A549 (cell line): ENCODE measurements around the gene TMF1. TPM values are rescaled to one million over a fixed set of nuclear protein-coding genes. Genes with fewer than 3 reads are reported as not detected.

Experiments
- ATAC-seq, 2 experiments: fragments of 200-7000 bp in 1 of 2; fragments of >200 bp in 1 of 2; cut with Nextera tagmentation in 1 of 2; cut with Tn5 transposase in 1 of 2; 3 replicates each; pipeline versions ENCODE4 v1.8.0 to v1.9.1; 2018 to 2020; ENCODE audit warnings: mild to moderate bottlenecking in 1 of 2, moderate library complexity in 1 of 2
- CTCF ChIA-PET: fragments of 300-600 bp; sonication (Branson Sonifier 250); formaldehyde crosslinking; extraction: SDS; loops from one replicate; lab custom pipeline; 2021; ENCODE audit warnings: antibody characterized with exemption, inconsistent platforms; lab: Yijun Ruan, JAX
- POLR2A ChIA-PET: fragments of 350-600 bp; formaldehyde crosslinking; extraction: SDS; loops from one replicate; lab custom pipeline; 2021; ENCODE audit warnings: antibody characterized with exemption, inconsistent platforms; lab: Yijun Ruan, JAX
- DNase-seq, 2 experiments: peaks; one replicate each; pipeline versions ENCODE4 v3.0.0 to v3.0.0-alpha.2; 2011 to 2016; ENCODE audit warnings: low read depth in 1 of 2, low spot score in 1 of 2
- FAIRE-seq: peaks from 2 replicates; lab custom pipeline; 2011; peaks lifted over from hg19 to GRCh38; lab: Jason Lieb, UNC
- H3K27ac ChIP-seq, 2 experiments: fragments of >200 bp; sonication (Bioruptor Twin); formaldehyde crosslinking; 3 replicates each; pipeline ENCODE4 v1.5.1; 2016 to 2017
- H3K4me1 ChIP-seq: fragments of >200 bp; sonication (Bioruptor Twin); formaldehyde crosslinking; 3 replicates; pipeline ENCODE4 v1.6.1; 2016
- H3K4me2 ChIP-seq: fragments of >200 bp; sonication (Bioruptor Twin); formaldehyde crosslinking; 3 replicates; pipeline ENCODE4 v1.6.1; 2016
- H3K4me3 ChIP-seq: fragments of >200 bp; sonication (Bioruptor Twin); formaldehyde crosslinking; 3 replicates; pipeline ENCODE4 v1.5.1; 2016
- H3K9me3 ChIP-seq: fragments of >200 bp; sonication (Bioruptor Twin); formaldehyde crosslinking; 3 replicates; pipeline ENCODE4 v1.6.1; 2016
- CBX2 ChIP-seq: fragments of 200-600 bp; sonication (generic); IDR thresholded peaks from 2 replicates; pipeline ENCODE4 v1.6.1; 2016; ENCODE audit warnings: low read depth, mild to moderate bottlenecking, borderline replicate concordance
- CBX8 ChIP-seq: fragments of 200-600 bp; sonication (generic); IDR thresholded peaks from 2 replicates; pipeline ENCODE4 v1.6.1; 2016
- CHD4 ChIP-seq: fragments of 200-600 bp; sonication (generic); IDR thresholded peaks from 2 replicates; pipeline ENCODE4 v1.6.1; 2016; ENCODE audit warnings: antibody characterized with exemption, mild to moderate bottlenecking, borderline replicate concordance
- EHF ChIP-seq: fragments of 250-450 bp; sonication (Bioruptor Pico); IDR thresholded peaks from 2 replicates; pipeline ENCODE4 v1.5.0; 2020; ENCODE audit warnings: mild to moderate bottlenecking
- EP300 ChIP-seq, 2 experiments: fragments of >200 bp; sonication (Bioruptor Twin); formaldehyde crosslinking; IDR thresholded peaks; 2 replicates in 1 of 2; 3 replicates in 1 of 2; pipeline ENCODE4 v1.6.1; 2016 to 2017
- FOXS1 ChIP-seq: fragments of 250-450 bp; sonication (Bioruptor Pico); IDR thresholded peaks from 2 replicates; pipeline ENCODE4 v1.5.0; 2020; ENCODE audit warnings: mild to moderate bottlenecking, moderate library complexity
- GATA3 ChIP-seq: IDR thresholded peaks from 2 replicates; pipeline ENCODE4 v1.6.1; 2012; ENCODE audit warnings: borderline replicate concordance
- HOXA7 ChIP-seq: fragments of 250-450 bp; sonication (Bioruptor Pico); IDR thresholded peaks from 2 replicates; pipeline ENCODE4 v1.5.0; 2020; ENCODE audit warnings: mild to moderate bottlenecking, moderate library complexity
- HOXB5 ChIP-seq: fragments of 250-450 bp; sonication (Bioruptor Pico); IDR thresholded peaks from 2 replicates; pipeline ENCODE4 v1.5.0; 2020; ENCODE audit warnings: mild to moderate bottlenecking, moderate library complexity
- KDM1A ChIP-seq: fragments of 200-600 bp; sonication (generic); IDR thresholded peaks from 2 replicates; pipeline ENCODE4 v1.6.1; 2016; ENCODE audit warnings: low read depth, mild to moderate bottlenecking
- KDM5A ChIP-seq: fragments of 200-600 bp; sonication (generic); IDR thresholded peaks from 2 replicates; pipeline ENCODE4 v1.6.1; 2016; ENCODE audit warnings: antibody characterized with exemption, mild to moderate bottlenecking
- MAFK ChIP-seq: fragments of 450-650 bp; IDR thresholded peaks from 2 replicates; pipeline ENCODE4 v1.6.1; 2014; ENCODE audit not compliant: partially characterized antibody
- MAZ ChIP-seq: fragments of 150-350 bp; IDR thresholded peaks from 2 replicates; pipeline ENCODE4 v1.6.1; 2014; ENCODE audit warnings: antibody characterized with exemption, low read depth, low read length, borderline replicate concordance
- NFE2L2 ChIP-seq: fragments of 150-350 bp; conservative IDR thresholded peaks from 2 replicates; pipeline ENCODE4 v1.6.1; 2014; ENCODE audit warnings: low read length
- POLR2A ChIP-seq: IDR thresholded peaks from 2 replicates; pipeline ENCODE4 v1.6.1; 2012; ENCODE audit warnings: mild to moderate bottlenecking, low read length
- SMC3 ChIP-seq: fragments of >200 bp; sonication (Bioruptor Twin); formaldehyde crosslinking; IDR thresholded peaks from 3 replicates; pipeline ENCODE4 v1.6.1; 2018; ENCODE audit warnings: inconsistent platforms
- TP53 ChIP-seq: fragments of 250-450 bp; sonication (Bioruptor Pico); IDR thresholded peaks from 2 replicates; pipeline ENCODE4 v1.5.0; 2021; ENCODE audit warnings: mild to moderate bottlenecking, moderate library complexity
- ZFP36 ChIP-seq: fragments of 450-650 bp; IDR thresholded peaks from 2 replicates; pipeline ENCODE4 v1.6.1; 2014; ENCODE audit warnings: borderline replicate concordance; ENCODE audit not compliant: partially characterized antibody
- ZNF302 ChIP-seq: fragments of 250-450 bp; sonication (Bioruptor Pico); IDR thresholded peaks from 2 replicates; pipeline ENCODE4 v1.9.0; 2021; ENCODE audit warnings: inconsistent platforms, mild to moderate bottlenecking, moderate library complexity
- WGBS: methylation state at CpG from one replicate; pipeline ENCODE4 v1.1.6; 2017; ENCODE audit errors: missing lambda C conversion rate; 5-methylcytosine and 5-hydroxymethylcytosine counted together
- polyA plus RNA-seq, 4 experiments: library from polyadenylated mRNA; depleted of rRNA in 3 of 4; stranded (reverse); fragments of >200 nt; fragmentation: RNase III in 1 of 4; extraction: RNeasy Plus Mini Kit Qiagen cat#74134 plus additional on column Dnase treatment in 1 of 4; gene quantifications; 2 replicates in 3 of 4; 3 replicates in 1 of 4; pipeline ENCODE4 v1.2.3, GENCODE V29; 2011 to 2017
- TF ChIP-seq, protein P1 (sequence below): fragments of 250-450 bp; sonication (Bioruptor Pico); IDR thresholded peaks from 2 replicates; pipeline ENCODE4 v1.5.0; 2020; ENCODE audit warnings: low read depth, mild to moderate bottlenecking, moderate library complexity
- TF ChIP-seq, protein P2 (sequence below): fragments of 450-650 bp; IDR thresholded peaks from 2 replicates; pipeline ENCODE4 v1.6.1; 2014; ENCODE audit warnings: antibody characterized with exemption
- TF ChIP-seq, protein P3 (sequence below): fragments of 150-350 bp; IDR thresholded peaks from 2 replicates; pipeline ENCODE4 v1.6.1; 2014; ENCODE audit warnings: low read depth, mild to moderate bottlenecking, low read length
- TF ChIP-seq, protein P4 (sequence below): fragments of >200 bp; sonication (Bioruptor Twin); formaldehyde crosslinking; IDR thresholded peaks from 3 replicates; pipeline ENCODE4 v1.5.1; 2016
- TF ChIP-seq, protein P5 (sequence below): fragments of >200 bp; sonication (Bioruptor Twin); formaldehyde crosslinking; IDR thresholded peaks from 3 replicates; pipeline ENCODE4 v1.6.1; 2016
- TF ChIP-seq, protein P6 (sequence below): fragments of >200 bp; sonication (Bioruptor Twin); formaldehyde crosslinking; IDR thresholded peaks from 2 replicates; pipeline ENCODE4 v1.6.1; 2016

Gene TMF1
- polyA plus RNA-seq, 2 of the 4 experiments (the other 2 are of a cell fraction): 13.7 to 17.2 TPM

DNA sequence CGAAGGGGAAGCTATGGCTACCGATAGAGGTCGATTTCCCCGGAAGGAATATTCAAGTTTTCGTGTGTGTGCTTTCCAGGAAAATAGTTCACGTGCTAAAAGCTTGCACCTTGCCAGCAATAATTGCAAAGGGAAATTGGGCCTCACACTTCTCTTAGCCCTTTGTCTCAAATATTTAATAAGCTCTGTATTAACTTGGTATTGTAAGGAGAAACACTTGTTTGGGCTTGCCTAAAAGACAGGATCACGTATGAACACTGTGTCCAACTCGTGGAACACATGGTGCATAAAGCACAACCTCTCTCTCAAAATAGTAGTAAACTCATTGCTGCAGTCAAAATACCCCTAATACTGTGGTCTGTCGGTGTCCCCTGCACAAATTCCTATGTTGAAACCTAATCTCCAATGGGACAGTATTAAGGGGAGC lies 352 bp upstream of the TMF1 start:
- peak overlapping the region; percentile 81 for H3K4me3 ChIP-seq
- no peak for TF ChIP-seq KDM5A
- TF ChIP-seq HOXB5 (CRISPR knock-in tag): no peak
- TF ChIP-seq, protein P1, sequence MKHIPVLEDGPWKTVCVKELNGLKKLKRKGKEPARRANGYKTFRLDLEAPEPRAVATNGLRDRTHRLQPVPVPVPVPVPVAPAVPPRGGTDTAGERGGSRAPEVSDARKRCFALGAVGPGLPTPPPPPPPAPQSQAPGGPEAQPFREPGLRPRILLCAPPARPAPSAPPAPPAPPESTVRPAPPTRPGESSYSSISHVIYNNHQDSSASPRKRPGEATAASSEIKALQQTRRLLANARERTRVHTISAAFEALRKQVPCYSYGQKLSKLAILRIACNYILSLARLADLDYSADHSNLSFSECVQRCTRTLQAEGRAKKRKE (CRISPR knock-in tag): no peak
- TF ChIP-seq SMC3: no peak
- TF ChIP-seq, protein P2, sequence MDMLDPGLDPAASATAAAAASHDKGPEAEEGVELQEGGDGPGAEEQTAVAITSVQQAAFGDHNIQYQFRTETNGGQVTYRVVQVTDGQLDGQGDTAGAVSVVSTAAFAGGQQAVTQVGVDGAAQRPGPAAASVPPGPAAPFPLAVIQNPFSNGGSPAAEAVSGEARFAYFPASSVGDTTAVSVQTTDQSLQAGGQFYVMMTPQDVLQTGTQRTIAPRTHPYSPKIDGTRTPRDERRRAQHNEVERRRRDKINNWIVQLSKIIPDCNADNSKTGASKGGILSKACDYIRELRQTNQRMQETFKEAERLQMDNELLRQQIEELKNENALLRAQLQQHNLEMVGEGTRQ: no peak
- no peak for TF ChIP-seq FOXS1
- no peak for TF ChIP-seq GATA3
- no peak for TF ChIP-seq HOXA7 (CRISPR knock-in tag)
- TF ChIP-seq ZNF302 (CRISPR knock-in tag): no peak
- no peak for TF ChIP-seq ZFP36
- TF ChIP-seq, protein P3, sequence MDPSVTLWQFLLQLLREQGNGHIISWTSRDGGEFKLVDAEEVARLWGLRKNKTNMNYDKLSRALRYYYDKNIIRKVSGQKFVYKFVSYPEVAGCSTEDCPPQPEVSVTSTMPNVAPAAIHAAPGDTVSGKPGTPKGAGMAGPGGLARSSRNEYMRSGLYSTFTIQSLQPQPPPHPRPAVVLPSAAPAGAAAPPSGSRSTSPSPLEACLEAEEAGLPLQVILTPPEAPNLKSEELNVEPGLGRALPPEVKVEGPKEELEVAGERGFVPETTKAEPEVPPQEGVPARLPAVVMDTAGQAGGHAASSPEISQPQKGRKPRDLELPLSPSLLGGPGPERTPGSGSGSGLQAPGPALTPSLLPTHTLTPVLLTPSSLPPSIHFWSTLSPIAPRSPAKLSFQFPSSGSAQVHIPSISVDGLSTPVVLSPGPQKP: no peak
- no peak for TF ChIP-seq EHF (CRISPR knock-in tag)
- TF ChIP-seq, all 56 proteins: peak for 0
- H3K27ac ChIP-seq: peak overlapping the region; percentile 81 to 89
- peak; percentile 6 to 7; a peak in 3 of 6 replicates for ATAC-seq
- peaks cover 3% of the 10 kb centered on the region; the same call in 2 of the 3 replicates for H3K4me1 ChIP-seq
- no peak for FAIRE-seq
- WGBS: 9% methylated on average over 9 of the region's 9 CpGs
- ChIA-PET POLR2A (interaction anchor here (0.7 to 2.0 kb wide), 6 partner anchors 11 to 39 kb away, joined by 3 to 11 read pairs (median 4); partner anchors contain the start of genes ARL6IP5 and EOGT), CTCF (interaction anchor here (1.1 kb wide), 1 partner anchor 39 kb away, joined by 3 read pairs; the partner anchor contains the start of gene EOGT)
- no peaks in the 10 kb centered on the region for H3K9me3 ChIP-seq
- peak overlapping the region; percentile 75 for H3K4me2 ChIP-seq
- no peak for DNase-seq

DNA sequence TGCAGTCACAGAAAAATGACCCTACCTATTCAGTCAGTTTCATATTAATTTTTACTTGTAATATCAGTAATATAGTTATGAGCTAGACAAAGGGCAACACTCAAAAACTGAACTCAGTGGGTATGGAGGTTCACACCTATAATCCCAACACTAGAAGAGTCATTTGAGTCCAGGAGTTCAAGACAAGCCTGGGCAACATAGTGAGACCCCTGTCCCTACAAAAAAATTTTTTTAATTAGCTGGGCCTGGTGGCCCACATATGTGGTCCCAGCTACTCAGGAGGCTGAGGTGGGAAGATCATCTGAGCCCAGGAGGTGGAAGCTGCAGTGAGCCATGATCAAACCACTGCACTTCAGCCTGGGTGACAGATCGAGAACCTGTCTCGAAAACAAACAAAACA lies 3.1 kb downstream of the TMF1 start:
- ATAC-seq (no peak), FAIRE-seq (no peak)
- CTCF ChIA-PET: no interaction called here
- H3K27ac ChIP-seq: no peak overlapping the region
- H3K4me1 ChIP-seq: peaks cover 3% of the 10 kb centered on the region; the same call in 2 of the 3 replicates
- no peak overlapping the region for H3K4me2 ChIP-seq
- POLR2A ChIA-PET: no interaction called here
- TF ChIP-seq EP300 (IDR thresholded peaks at IDR 0.05): no peak
- TF ChIP-seq, protein P4, sequence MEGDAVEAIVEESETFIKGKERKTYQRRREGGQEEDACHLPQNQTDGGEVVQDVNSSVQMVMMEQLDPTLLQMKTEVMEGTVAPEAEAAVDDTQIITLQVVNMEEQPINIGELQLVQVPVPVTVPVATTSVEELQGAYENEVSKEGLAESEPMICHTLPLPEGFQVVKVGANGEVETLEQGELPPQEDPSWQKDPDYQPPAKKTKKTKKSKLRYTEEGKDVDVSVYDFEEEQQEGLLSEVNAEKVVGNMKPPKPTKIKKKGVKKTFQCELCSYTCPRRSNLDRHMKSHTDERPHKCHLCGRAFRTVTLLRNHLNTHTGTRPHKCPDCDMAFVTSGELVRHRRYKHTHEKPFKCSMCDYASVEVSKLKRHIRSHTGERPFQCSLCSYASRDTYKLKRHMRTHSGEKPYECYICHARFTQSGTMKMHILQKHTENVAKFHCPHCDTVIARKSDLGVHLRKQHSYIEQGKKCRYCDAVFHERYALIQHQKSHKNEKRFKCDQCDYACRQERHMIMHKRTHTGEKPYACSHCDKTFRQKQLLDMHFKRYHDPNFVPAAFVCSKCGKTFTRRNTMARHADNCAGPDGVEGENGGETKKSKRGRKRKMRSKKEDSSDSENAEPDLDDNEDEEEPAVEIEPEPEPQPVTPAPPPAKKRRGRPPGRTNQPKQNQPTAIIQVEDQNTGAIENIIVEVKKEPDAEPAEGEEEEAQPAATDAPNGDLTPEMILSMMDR: no peak
- no peak for TF ChIP-seq MAFK
- TF ChIP-seq, all 56 proteins: peak for 0
- Histone ChIP-seq H3K4me3 (no peak overlapping the region), H3K9me3 (no peaks in the 10 kb centered on the region)
- no peak for DNase-seq
- 88% methylated on average over 2 of the region's 2 CpGs for WGBS

DNA sequence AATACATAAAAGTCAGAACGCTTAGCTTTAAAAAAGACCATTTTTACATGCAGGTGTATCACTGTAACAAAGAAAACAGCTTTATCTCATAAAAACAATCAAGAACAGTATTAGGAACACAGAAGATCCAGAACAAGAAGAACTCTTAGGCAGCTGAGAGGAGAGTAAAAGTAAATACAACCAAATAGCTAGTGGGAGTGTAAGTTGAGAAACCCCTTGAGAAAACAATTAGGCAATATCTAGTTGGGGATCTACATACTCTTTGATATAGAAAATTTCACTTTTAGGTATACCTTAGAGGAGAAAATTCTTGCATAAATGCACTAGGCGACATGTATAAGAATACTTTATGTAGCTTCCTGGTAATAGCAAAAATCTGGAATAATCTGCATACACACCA lies 7.5 kb downstream of the TMF1 start:
- no peak for FAIRE-seq
- H3K4me2 ChIP-seq: no peak overlapping the region
- TF ChIP-seq CBX2 (no peak), KDM5A (no peak), TP53 (CRISPR knock-in tag) (no peak), NFE2L2 (no peak), CHD4 (no peak), MAZ (no peak), SMC3 (no peak), CBX8 (no peak), POLR2A (no peak), KDM1A (no peak), GATA3 (no peak)
- TF ChIP-seq, protein P5, sequence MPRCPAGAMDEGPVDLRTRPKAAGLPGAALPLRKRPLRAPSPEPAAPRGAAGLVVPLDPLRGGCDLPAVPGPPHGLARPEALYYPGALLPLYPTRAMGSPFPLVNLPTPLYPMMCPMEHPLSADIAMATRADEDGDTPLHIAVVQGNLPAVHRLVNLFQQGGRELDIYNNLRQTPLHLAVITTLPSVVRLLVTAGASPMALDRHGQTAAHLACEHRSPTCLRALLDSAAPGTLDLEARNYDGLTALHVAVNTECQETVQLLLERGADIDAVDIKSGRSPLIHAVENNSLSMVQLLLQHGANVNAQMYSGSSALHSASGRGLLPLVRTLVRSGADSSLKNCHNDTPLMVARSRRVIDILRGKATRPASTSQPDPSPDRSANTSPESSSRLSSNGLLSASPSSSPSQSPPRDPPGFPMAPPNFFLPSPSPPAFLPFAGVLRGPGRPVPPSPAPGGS: no peak
- TF ChIP-seq, protein P6, sequence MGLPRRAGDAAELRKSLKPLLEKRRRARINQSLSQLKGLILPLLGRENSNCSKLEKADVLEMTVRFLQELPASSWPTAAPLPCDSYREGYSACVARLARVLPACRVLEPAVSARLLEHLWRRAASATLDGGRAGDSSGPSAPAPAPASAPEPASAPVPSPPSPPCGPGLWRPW: no peak
- TF ChIP-seq, protein P1 (CRISPR knock-in tag): no peak
- H3K4me3 ChIP-seq: no peak overlapping the region
- no peak for DNase-seq
- no peak for ATAC-seq
- 94% methylated on average over 2 of the region's 2 CpGs for WGBS
- no peaks in the 10 kb centered on the region for H3K9me3 ChIP-seq
- ChIA-PET POLR2A (no interaction called here), CTCF (interaction anchor here (1.7 kb wide), 1 partner anchor 31 kb away, joined by 6 read pairs; the partner anchor contains the start of gene EOGT)
- no peak overlapping the region for H3K27ac ChIP-seq
- H3K4me1 ChIP-seq: no peaks in the 10 kb centered on the region
